GM06990 (cell line): Measurements from ENCODE around the gene SLC46A1.
"Not testable (repeated sequence)": the region's sequence is repeated elsewhere in the genome, so short reads cannot be mapped to it uniquely, and the experiment has no call there.

Experiments
- DNase-seq: peaks from one replicate; pipeline ENCODE4 v3.0.0-alpha.2; 2011; ENCODE audit not compliant: insufficient read length; ENCODE audit errors: extremely low read depth
- H3K27me3 ChIP-seq: replicated peaks from 2 replicates; pipeline ENCODE4 v1.6.0; 2011; ENCODE audit warnings: low read length; ENCODE audit not compliant: control insufficient read depth, insufficient read depth
- H3K36me3 ChIP-seq: 2 replicates; pipeline ENCODE4 v1.5.1; 2011; ENCODE audit warnings: low read length; ENCODE audit not compliant: control insufficient read depth, insufficient read depth
- H3K4me3 ChIP-seq: replicated peaks from 2 replicates; pipeline ENCODE4 v1.5.1; 2011; ENCODE audit warnings: low read depth, mild to moderate bottlenecking, control low read depth, low read length
- CTCF ChIP-seq: IDR thresholded peaks from 2 replicates; pipeline ENCODE4 v1.5.1; 2011; ENCODE audit warnings: low read length, control low read depth, mild to moderate bottlenecking, inconsistent platforms; ENCODE audit not compliant: insufficient read depth, poor library complexity, severe bottlenecking

The SLC46A1 gene

DNA sequence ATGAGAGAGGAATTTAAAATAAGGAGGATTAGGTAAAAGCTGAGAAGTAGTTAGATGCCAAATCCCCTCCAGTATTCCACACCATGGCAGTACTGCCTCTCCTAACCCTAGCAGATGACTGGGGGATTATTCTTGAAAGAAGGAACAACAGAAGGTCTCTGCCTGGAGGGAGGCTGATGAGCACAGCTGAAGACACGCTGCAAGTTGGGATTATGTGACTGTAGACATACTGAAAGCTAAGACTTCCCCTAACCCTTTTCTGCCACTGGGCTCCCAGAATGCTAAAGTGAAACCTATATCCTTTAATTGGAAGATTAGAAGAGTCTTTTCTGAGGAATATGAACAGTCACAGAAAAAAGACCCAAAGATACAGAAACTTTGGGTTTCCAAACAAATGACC, 27.7 kb upstream of the SLC46A1 start:
- H3K27me3 ChIP-seq = no peaks in the 10 kb centered on the region; the same call in none of the 2 replicates
- H3K4me3 ChIP-seq = no peak overlapping the region
- H3K36me3 ChIP-seq = no peaks in the 10 kb centered on the region
- DNase-seq = no peak
- no peak for TF ChIP-seq CTCF

GRCh38 chr17:28427982-28428381, 22.0 kb upstream of the SLC46A1 start:
- not testable (repeated sequence) for H3K36me3 ChIP-seq, DNase-seq, H3K27me3 ChIP-seq, H3K4me3 ChIP-seq

DNA sequence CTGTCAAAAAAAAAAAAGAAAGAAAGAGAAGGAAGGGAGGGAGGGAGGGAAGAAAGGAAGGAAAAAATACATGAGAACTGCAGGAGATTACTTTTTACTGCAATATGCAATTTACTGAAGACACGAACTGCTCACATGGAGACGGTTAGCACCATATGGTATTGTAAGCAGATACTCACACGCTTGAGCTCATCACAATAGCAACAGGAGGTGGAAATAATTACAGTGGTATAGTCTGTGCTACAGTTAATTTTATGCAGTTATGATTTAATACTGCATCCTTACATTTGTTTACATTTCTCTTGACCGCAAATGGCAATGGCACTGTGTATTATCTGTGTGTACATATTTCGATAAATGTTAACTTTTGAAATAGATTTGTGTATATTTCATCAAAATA, 21.4 kb upstream of the SLC46A1 start:
- TF ChIP-seq CTCF = no peak
- DNase-seq = no peak

DNA sequence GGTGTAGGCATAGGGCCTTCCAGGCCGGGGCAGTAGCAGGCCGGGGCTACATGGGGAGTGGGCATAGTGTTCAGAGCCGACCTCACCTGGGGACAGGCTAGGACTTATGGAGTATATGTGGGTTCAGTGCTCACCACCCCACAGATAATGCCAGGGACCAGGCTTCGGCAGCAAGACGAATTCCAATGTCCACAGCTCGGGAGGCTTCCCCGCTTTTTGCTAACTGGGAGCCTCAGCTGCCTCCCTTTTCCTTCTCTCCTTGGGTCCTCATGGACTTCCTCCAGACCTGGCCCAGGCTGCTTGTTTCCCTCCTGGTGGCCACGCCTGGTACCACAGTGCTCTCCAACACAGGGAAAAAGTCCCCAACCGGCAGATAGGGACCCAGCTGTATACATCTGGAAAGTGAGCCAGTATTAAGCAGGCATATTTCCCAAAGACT, 20.1 kb upstream of the SLC46A1 start:
- H3K4me3 ChIP-seq = no peak overlapping the region
- peak; percentile 47 for TF ChIP-seq CTCF
- H3K27me3 ChIP-seq = no peaks in the 10 kb centered on the region; the same call in 1 of the 2 replicates
- no peak for DNase-seq
- no peaks in the 10 kb centered on the region for H3K36me3 ChIP-seq

More for the DNA sequence above, 21.4 kb upstream of the SLC46A1 start:
- no peak overlapping the region for H3K4me3 ChIP-seq
- H3K36me3 ChIP-seq = no peaks in the 10 kb centered on the region
- H3K27me3 ChIP-seq = no peaks in the 10 kb centered on the region; the same call in 1 of the 2 replicates

GRCh38 chr17:28425206-28425605, 19.2 kb upstream of the SLC46A1 start:
- Histone ChIP-seq H3K27me3 (no peaks in the 10 kb centered on the region; the same call in 1 of the 2 replicates), H3K36me3 (no peaks in the 10 kb centered on the region), H3K4me3 (no peak overlapping the region)
- TF ChIP-seq CTCF = no peak
- DNase-seq = no peak

- TF ChIP-seq CTCF = no peak
- H3K27me3 ChIP-seq = no peaks in the 10 kb centered on the region
- no peak overlapping the region for H3K4me3 ChIP-seq
- no peaks in the 10 kb centered on the region for H3K36me3 ChIP-seq
- DNase-seq = no peak
Observed at GRCh38 chr17:28421787-28422305, 15.8 kb upstream of the SLC46A1 start.
